CD4-positive, alpha-beta T cell treated with Interferon alpha-2 for 1 hour (primary cell): ENCODE measurements around the gene RASSF7.

Experiments used
- DNase-seq, 2 donors: peaks; one replicate each; pipeline ENCODE4 v3.0.0-alpha.2; 2020 to 2022

The RASSF7 gene

DNA sequence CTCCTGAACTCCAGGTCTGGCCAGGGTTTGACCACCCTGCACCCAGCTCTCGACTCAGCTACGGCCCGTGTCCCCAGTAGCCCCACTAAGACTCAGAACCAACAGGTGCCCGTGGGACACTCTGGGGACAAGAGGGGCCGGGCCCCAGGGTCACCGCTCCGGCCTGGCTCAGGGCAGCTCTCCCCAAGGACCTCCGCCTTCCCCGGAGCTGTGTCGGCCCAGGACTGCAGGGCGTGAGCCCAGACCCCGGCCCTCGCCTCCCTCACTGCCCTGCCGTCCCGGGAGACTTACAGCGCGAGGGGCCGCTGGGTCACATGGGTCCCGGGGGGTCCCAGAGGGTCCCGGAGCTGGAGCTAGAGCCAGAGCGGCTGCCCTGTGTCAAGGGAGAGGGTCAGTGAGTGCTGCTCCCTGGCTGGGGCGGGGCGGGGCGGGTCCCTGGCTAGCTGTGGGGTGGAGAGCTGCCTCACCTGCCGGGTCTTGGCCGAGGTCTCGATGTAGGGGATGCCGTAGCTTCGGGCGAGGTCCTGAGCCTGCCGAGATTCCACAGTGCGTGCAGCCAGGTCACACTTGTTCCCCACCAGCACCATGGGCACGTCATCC lies 27.7 kb upstream of the RASSF7 start:
- DNase-seq, result no peak

GRCh38 chr11:533586-534395 lies 27.0 kb upstream of the RASSF7 start:
- no peak for DNase-seq

DNA sequence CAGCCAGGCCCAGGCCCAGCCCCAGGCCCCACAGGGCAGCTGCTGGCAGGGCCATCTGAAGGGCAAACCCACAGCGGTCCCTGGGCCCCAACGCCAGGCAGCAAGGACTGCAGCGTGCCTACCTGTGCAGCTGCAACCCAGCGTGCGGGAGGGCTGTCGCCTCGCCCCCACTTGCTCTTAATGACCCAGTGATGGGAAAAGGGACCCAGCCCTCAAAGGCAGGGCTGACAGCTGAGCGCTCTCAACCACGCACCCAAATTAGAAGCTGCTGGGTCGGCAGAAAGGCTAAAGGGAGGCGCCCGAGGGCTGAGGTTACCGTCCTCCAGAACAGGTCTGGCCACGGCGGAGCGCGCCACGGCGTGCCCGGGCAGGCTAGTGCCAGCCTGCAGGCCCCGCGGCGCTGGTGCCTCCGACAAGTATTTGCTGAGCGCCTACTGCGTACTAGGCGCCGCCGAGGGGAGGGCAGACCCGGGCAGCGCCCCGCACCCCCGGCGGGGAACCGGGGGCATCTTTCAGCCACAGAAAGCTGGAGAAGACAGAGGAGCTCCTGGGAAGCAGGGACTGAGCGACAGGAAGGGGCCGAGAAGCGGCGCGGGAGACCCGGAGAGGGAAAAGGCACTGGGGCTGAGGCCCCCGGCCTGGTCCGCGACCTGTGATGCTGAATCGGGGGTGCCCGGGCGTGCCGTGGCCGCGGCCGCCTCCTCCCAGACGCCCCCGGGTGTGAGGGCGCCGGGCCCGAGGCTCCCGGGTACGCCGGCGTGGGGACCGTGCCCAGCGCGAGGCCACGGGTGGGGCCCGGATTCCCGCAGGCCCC lies 26.2 kb upstream of the RASSF7 start:
- DNase-seq, result peak in 1 of 2 donors; percentile 30

- DNase-seq, result no peak
These were observed 25.6 kb upstream of the RASSF7 start for GRCh38 chr11:535210-535518.

GRCh38 chr11:535519-536454 lies 25.0 kb upstream of the RASSF7 start, which contains the start of gene HRAS:
Gene HRAS (minus strand): TSS chr11:535576.
- peak; percentile 94 to 97 for DNase-seq

GRCh38 chr11:536841-537621 lies 23.7 kb upstream of the RASSF7 start, which contains the start of gene LRRC56:
Gene LRRC56 (plus strand): TSS chr11:537527. CDS start chr11:540685, 3,158 bp downstream.
- DNase-seq, result peak; percentile 94 to 96

- no peak for DNase-seq
These were observed 22.9 kb upstream of the RASSF7 start for GRCh38 chr11:537622-538430.

DNA sequence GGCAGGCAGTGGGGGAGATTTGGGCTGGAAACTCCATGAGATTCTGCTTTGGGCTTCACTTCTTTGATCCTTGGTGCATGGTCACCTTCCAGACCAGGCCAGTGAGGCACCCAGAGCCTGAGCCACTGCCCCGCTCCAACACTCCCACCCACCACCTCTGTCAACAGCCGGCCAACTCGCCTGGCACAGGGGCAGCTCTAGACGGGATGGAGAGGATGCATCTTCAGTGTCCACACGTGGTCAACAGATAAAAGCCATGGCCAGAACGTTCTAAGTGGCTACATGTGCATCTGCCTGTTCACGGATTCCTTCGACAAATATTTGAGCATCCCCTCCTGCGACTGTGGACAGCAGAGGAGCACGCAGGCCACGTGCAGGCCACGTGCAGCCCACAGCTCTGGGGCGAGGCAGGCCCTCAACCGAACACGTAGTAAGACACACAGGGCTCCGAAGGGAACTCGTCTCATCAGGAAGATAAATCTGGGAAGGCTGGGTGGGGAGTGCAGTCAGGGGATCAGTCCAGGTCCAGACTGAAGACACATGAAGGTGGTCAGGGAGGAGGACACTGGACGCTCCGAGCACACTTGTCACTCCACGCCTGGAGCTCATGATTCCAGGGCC lies 22.2 kb upstream of the RASSF7 start:
- no peak for DNase-seq

DNA sequence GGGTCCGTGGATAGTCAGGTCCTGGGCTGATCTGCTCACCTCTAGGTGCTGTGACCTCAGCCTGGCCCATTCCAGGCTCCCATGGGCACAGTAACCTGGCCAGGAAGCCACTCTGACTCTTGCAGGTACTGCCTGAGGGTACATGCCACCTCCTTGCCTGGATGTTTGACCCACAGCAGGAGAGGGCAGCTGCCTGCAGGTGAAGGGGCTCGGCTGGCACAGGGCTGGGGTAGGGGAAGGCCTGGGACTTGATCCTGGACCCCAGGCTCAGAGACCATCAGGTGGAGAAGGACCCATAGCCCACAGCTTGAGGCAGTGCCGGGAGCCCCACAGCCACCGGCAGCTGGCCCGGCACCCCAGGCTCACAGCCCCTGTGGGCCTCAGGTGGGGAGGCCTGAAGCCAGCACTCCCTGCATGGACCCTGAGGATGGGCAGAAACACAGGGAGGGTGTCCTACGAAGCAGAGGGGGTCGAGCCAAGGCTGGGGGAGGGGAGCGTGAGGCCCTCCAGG lies 20.7 kb upstream of the RASSF7 start:
- DNase-seq, result no peak

- DNase-seq, result no peak
These were observed 20.0 kb upstream of the RASSF7 start for GRCh38 chr11:540583-541432.

- DNase-seq, result no peak
These were observed 19.3 kb upstream of the RASSF7 start for GRCh38 chr11:541433-541885.

DNA sequence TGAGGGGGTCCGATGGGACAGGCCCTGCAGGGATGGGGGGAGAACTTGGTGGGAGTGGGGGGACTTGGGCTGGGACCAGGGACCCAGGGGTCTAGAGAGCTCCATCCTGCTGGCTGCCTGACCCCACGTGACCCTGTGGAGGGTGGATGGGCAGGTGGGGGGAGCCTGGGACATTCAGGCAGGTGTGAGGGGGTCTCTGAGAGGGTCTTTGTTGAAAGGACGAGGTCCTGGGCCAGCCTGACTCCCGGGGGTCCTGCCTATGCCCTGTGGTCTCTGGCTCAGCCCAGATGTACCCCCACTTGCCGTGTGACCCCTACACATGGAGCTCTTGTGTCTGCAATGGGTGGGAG lies 16.0 kb upstream of the RASSF7 start:
- no peak for DNase-seq

GRCh38 chr11:545171-545570 lies 15.6 kb upstream of the RASSF7 start:
- DNase-seq, result no peak

DNA sequence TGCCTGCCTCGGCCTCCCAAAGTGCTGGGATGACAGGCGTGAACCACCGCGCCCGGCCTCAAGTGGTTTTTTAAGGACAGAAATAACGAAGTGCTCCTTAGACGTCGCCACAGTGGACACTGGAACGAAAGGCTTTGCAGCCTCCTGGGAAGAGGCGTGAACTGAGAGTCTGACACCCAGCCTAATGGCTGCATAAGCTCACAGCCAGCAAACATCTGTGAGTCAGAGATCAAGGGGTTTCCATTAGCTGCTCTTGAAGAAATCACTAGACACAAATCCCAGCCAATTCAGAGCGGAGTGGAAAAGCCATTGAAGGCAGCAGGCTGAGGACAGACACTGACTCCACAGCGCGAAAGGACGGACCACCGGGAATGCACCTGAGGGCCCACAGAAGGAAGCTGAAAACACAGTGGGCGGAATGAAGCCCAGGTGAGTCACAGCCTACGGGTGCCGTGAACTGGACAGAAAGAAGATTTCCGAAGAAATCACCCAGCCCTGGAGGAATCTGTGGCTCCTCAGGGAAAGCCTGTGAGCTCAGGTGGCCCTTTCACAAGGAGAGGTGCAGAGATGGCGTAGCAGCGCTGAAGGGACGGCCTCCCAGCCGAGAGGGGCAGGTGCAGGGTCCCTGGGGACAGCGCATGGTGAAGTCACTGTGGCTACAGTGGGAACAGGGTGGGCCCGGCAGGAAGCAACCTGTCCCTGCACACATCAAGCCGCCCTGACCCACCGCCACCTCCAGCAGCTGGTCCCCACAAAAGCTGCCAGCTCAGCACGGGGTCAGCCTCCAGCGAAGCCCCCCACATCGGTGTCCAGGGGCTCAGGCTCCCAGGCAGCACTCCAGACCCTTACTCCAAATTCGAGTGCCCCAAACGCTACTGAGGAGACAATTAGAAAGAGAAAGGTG lies 11.8 kb upstream of the RASSF7 start:
- no peak for DNase-seq

GRCh38 chr11:550021-550745 lies 10.6 kb upstream of the RASSF7 start:
- DNase-seq, result no peak

- DNase-seq, result no peak
These were observed 10.1 kb upstream of the RASSF7 start for GRCh38 chr11:550746-551085.

GRCh38 chr11:551131-551530 lies 9.6 kb upstream of the RASSF7 start:
- no peak for DNase-seq
